ENCODE data around the gene GOSR1. TPM values are rescaled to one million over a fixed set of nuclear protein-coding genes. Genes with fewer than 3 reads are reported as not detected.
"Not testable (repeated sequence)": the region's sequence is repeated elsewhere in the genome, so short reads cannot be mapped to it uniquely, and the experiment has no call there.

Gene GOSR1
- total RNA-seq, 3 donors from 2014 or later (not counting 1 experiment from before 2014, with no cell fraction given), result 45.0 to 57.5 (median 54.4) TPM

DNA sequence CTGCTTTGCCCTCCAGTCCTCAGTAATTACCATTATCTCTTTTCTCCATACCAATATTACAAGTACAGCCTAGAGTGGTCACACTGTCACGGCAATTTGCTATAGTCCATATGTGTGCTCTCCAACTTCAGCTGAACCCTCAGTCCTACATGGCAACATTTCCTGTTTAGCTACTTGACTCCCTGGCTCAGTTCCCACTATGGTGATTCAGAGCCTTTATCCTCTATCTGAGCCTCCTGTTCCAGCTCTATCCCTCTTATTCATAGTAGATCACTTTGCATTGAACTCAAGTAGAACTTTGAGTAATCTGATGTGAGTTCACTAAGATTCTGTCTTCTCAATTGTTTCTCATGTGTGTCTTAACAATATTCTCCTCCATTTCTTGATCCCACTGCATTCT, 43.7 kb upstream of the GOSR1 start:
- no peaks in the 10 kb centered on the region for H3K9me3 ChIP-seq (ENCODE audit: control insufficient read depth, insufficient read depth, low read length)
- H3K36me3 ChIP-seq (ENCODE audit: control insufficient read depth, insufficient read depth, low read length), result peaks cover 27% of the 10 kb centered on the region
- 96% methylated on average over 1 of the region's 1 CpG for WGBS (ENCODE audit: insufficient coverage)
- no peaks in the 10 kb centered on the region for H3K9me3 Mint-ChIP-seq
- no peaks in the 10 kb centered on the region for H3K27me3 Mint-ChIP-seq (ENCODE audit: low read depth in 2 of 2)
- peaks cover 29% of the 10 kb centered on the region for H3K36me3 Mint-ChIP-seq
- TF ChIP-seq, protein P1, sequence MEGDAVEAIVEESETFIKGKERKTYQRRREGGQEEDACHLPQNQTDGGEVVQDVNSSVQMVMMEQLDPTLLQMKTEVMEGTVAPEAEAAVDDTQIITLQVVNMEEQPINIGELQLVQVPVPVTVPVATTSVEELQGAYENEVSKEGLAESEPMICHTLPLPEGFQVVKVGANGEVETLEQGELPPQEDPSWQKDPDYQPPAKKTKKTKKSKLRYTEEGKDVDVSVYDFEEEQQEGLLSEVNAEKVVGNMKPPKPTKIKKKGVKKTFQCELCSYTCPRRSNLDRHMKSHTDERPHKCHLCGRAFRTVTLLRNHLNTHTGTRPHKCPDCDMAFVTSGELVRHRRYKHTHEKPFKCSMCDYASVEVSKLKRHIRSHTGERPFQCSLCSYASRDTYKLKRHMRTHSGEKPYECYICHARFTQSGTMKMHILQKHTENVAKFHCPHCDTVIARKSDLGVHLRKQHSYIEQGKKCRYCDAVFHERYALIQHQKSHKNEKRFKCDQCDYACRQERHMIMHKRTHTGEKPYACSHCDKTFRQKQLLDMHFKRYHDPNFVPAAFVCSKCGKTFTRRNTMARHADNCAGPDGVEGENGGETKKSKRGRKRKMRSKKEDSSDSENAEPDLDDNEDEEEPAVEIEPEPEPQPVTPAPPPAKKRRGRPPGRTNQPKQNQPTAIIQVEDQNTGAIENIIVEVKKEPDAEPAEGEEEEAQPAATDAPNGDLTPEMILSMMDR (IDR thresholded peaks at IDR 0.05), result no peak
- no peaks in the 10 kb centered on the region for H3K27me3 ChIP-seq (ENCODE audit: control insufficient read depth, insufficient read depth, low read length)
- no peak overlapping the region for H3K27ac ChIP-seq (ENCODE audit: low read length)
- H3K4me1 Mint-ChIP-seq, result peaks cover 5 to 11% of the 10 kb centered on the region in 2 donors
- H3K4me1 ChIP-seq (ENCODE audit: control insufficient read depth, insufficient read depth, low read length), result no peaks in the 10 kb centered on the region
- no peak for ATAC-seq
- no peak for DNase-seq
- H3K4me3 ChIP-seq (ENCODE audit: low read length), result no peak overlapping the region
- H3K4me3 Mint-ChIP-seq, result no peak overlapping the region
- intact Hi-C loops (cut with micrococcal nuclease), result no loop called here
- H3K27ac Mint-ChIP-seq, result no peak overlapping the region

DNA sequence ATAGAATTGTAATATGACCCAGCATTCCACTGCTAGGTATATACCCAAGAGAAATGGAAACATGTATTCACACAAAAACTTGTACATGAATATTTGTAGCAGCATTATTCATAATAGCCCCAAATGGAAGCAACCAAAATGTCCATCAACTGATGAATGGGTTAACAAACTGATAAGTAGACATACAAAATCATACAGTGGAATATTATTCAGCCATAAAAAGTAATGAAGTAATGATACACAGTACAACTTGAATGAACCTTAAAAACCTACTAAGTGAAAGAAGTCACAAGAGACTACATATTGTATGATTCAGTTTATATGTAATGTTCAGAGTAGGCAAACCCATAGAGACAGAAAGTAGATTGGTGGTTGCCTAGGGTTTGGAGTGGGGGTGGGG, 40.5 kb upstream of the GOSR1 start:
- Histone ChIP-seq H3K27ac (ENCODE audit: low read length) (no peak overlapping the region), H3K4me3 (ENCODE audit: low read length) (no peak overlapping the region), H3K36me3 (ENCODE audit: control insufficient read depth, insufficient read depth, low read length) (peaks cover 25% of the 10 kb centered on the region), H3K27me3 (ENCODE audit: control insufficient read depth, insufficient read depth, low read length) (no peaks in the 10 kb centered on the region), H3K9me3 (ENCODE audit: control insufficient read depth, insufficient read depth, low read length) (no peaks in the 10 kb centered on the region), H3K4me1 (ENCODE audit: control insufficient read depth, insufficient read depth, low read length) (no peaks in the 10 kb centered on the region)
- no peak overlapping the region for H3K27ac Mint-ChIP-seq
- no peaks in the 10 kb centered on the region for H3K9me3 Mint-ChIP-seq
- ATAC-seq (no peak), DNase-seq (no peak)
- no peaks in the 10 kb centered on the region for H3K27me3 Mint-ChIP-seq (ENCODE audit: low read depth in 2 of 2)
- H3K4me1 Mint-ChIP-seq, result peaks cover 5 to 11% of the 10 kb centered on the region in 2 donors
- intact Hi-C loops (cut with micrococcal nuclease), result no loop called here
- TF ChIP-seq, protein P1 (IDR thresholded peaks at IDR 0.05), result no peak
- H3K4me3 Mint-ChIP-seq, result no peak overlapping the region
- H3K36me3 Mint-ChIP-seq, result peaks cover 29% of the 10 kb centered on the region

DNA sequence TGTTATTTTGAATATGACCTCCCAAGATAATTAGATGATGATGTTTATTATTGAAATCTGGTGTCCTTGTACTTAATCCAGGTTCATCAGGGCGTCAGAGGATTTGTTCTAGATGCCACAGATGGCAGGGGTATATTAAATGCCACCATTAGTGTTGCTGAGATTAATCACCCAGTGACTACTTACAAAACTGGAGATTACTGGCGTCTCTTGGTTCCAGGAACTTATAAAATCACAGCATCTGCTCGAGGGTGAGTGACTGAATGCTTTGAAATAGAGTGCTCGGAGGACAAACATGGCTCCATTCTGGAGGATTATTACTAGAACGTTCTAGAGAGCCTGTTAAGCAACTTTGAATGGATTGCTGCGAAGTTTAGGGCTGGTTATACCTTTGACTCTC, 33.5 kb upstream of the GOSR1 start:
- Mint-ChIP-seq H3K36me3 (peaks cover 6% of the 10 kb centered on the region), H3K4me3 (no peak overlapping the region), H3K27me3 (ENCODE audit: low read depth in 2 of 2) (no peaks in the 10 kb centered on the region), H3K27ac (no peak overlapping the region), H3K4me1 (peaks cover 10 to 15% of the 10 kb centered on the region in 2 donors), H3K9me3 (no peaks in the 10 kb centered on the region)
- no peaks in the 10 kb centered on the region for H3K4me1 ChIP-seq (ENCODE audit: control insufficient read depth, insufficient read depth, low read length)
- H3K9me3 ChIP-seq (ENCODE audit: control insufficient read depth, insufficient read depth, low read length), result no peaks in the 10 kb centered on the region
- ATAC-seq (no peak), DNase-seq (no peak)
- 91% methylated on average over 6 of the region's 6 CpGs for WGBS (ENCODE audit: insufficient coverage)
- H3K36me3 ChIP-seq (ENCODE audit: control insufficient read depth, insufficient read depth, low read length), result peaks cover 26% of the 10 kb centered on the region
- intact Hi-C loops (cut with micrococcal nuclease), result no loop called here
- H3K27ac ChIP-seq (ENCODE audit: low read length), result no peak overlapping the region
- TF ChIP-seq, protein P1 (IDR thresholded peaks at IDR 0.05), result no peak
- H3K4me3 ChIP-seq (ENCODE audit: low read length), result no peak overlapping the region
- no peaks in the 10 kb centered on the region for H3K27me3 ChIP-seq (ENCODE audit: control insufficient read depth, insufficient read depth, low read length)

DNA sequence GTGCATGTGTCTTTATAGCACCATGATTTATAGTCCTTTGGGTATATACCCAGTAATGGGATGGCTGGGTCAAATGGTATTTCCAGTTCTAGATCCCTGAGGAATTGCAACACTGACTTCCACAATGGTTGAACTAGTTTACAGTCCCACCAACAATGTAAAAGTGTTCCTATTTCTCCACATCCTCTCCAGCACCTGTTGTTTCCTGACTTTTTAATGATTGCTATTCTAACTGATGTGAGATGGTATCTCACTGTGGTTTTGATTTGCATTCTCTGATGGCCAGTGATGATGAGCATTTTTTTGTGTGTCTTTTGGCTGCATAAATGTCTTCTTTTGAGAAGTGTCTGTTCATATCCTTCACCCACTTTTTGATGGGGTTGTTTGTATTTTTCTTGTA, 30.6 kb upstream of the GOSR1 start:
- H3K9me3 ChIP-seq (ENCODE audit: control insufficient read depth, insufficient read depth, low read length); DNase-seq; H3K4me3 ChIP-seq (ENCODE audit: low read length); H3K27me3 ChIP-seq (ENCODE audit: control insufficient read depth, insufficient read depth, low read length); H3K27ac ChIP-seq (ENCODE audit: low read length); H3K36me3 Mint-ChIP-seq; intact Hi-C loops (cut with micrococcal nuclease); H3K4me3 Mint-ChIP-seq; H3K27ac Mint-ChIP-seq; H3K4me1 ChIP-seq (ENCODE audit: control insufficient read depth, insufficient read depth, low read length); H3K27me3 Mint-ChIP-seq (ENCODE audit: low read depth in 2 of 2); ATAC-seq; H3K9me3 Mint-ChIP-seq: not testable (repeated sequence)
- peaks cover 45% of the 10 kb centered on the region for H3K36me3 ChIP-seq (ENCODE audit: control insufficient read depth, insufficient read depth, low read length)
- peaks cover 10 to 15% of the 10 kb centered on the region in 2 donors for H3K4me1 Mint-ChIP-seq

Measured in natural killer cell (primary cell).